KMS-11 (cell line): ENCODE results near the gene LDLRAD3.
"Not testable (repeated sequence)": the region's sequence is repeated elsewhere in the genome, so short reads cannot be mapped to it uniquely, and the experiment has no call there.

Experiments
- H2AFZ ChIP-seq: fragments of 200-600 bp; sonication (generic); 2 replicates; pipeline ENCODE4 v1.6.1; 2016; ENCODE audit warnings: antibody characterized with exemption, mixed run types, low read depth
- H3K27ac ChIP-seq: fragments of 200-600 bp; sonication (generic); 2 replicates; pipeline ENCODE4 v1.6.1; 2016; ENCODE audit warnings: mild to moderate bottlenecking, mixed run types
- H3K27me3 ChIP-seq: fragments of 200-600 bp; sonication (generic); 2 replicates; pipeline ENCODE4 v1.6.1; 2017; ENCODE audit warnings: mild to moderate bottlenecking, low read depth, mixed run types, moderate library complexity; ENCODE audit not compliant: insufficient read depth
- H3K36me3 ChIP-seq: fragments of 200-600 bp; sonication (generic); 2 replicates; pipeline ENCODE4 v1.6.1; 2017; ENCODE audit warnings: mild to moderate bottlenecking, mixed run types; ENCODE audit not compliant: insufficient read depth
- H3K4me1 ChIP-seq: fragments of 200-600 bp; sonication (generic); 2 replicates; pipeline ENCODE4 v1.6.1; 2016; ENCODE audit warnings: mild to moderate bottlenecking, low read depth, mixed run types; ENCODE audit not compliant: poor library complexity, severe bottlenecking
- H3K4me2 ChIP-seq: fragments of 200-600 bp; sonication (generic); 2 replicates; pipeline ENCODE4 v1.7.0; 2016; ENCODE audit warnings: mild to moderate bottlenecking, mixed run types
- H3K4me3 ChIP-seq: fragments of 200-600 bp; sonication (generic); IDR thresholded peaks from 2 replicates; pipeline ENCODE4 v1.6.1; 2017; ENCODE audit warnings: low read depth, low read length, mixed read lengths; ENCODE audit not compliant: insufficient read depth
- H3K79me2 ChIP-seq: fragments of 200-600 bp; sonication (generic); 2 replicates; pipeline ENCODE4 v1.6.1; 2016; ENCODE audit warnings: low read depth, mixed run types; ENCODE audit not compliant: insufficient read depth
- H3K9ac ChIP-seq: fragments of 200-600 bp; sonication (generic); 2 replicates; pipeline ENCODE4 v1.6.1; 2016; ENCODE audit warnings: mild to moderate bottlenecking, mixed run types
- H4K20me1 ChIP-seq: fragments of 200-600 bp; sonication (generic); 2 replicates; pipeline ENCODE4 v1.6.1; 2016; ENCODE audit warnings: mild to moderate bottlenecking, mixed run types; ENCODE audit not compliant: insufficient read depth
- TF ChIP-seq, protein P1 (sequence below): fragments of 200-600 bp; sonication (generic); conservative IDR thresholded peaks from 2 replicates; pipeline ENCODE4 v1.6.1; 2017; ENCODE audit warnings: low read depth, mild to moderate bottlenecking, antibody characterized with exemption, low read length, moderate library complexity, mixed read lengths

Gene LDLRAD3

DNA sequence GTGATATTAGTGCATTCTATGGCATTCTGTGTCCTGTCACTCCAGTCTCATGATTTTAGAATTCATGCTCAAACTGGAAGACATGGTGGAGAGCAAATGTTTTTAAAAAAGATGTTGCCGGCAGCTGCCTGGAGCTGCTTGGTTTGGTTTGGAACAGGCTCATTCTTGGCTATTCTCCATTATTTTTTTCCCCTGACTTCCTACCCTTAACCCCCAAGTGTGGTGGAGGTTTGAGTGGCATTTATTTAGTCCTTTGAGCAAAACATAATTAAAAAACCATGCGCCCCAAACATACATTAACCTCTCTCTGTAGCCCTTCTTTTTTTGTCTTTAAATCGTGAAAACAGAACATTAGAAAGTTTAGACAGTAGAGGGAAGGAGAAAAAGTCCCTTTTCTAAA lies 94.7 kb downstream of the LDLRAD3 start:
- Histone ChIP-seq H4K20me1 (no peaks in the 10 kb centered on the region), H3K27ac (no peak overlapping the region), H3K4me2 (no peak overlapping the region), H2AFZ (no peak overlapping the region), H3K79me2 (no peaks in the 10 kb centered on the region), H3K4me1 (peaks cover 4% of the 10 kb centered on the region), H3K36me3 (no peaks in the 10 kb centered on the region), H3K9ac (no peak overlapping the region), H3K4me3 (no peak overlapping the region), H3K27me3 (no peaks in the 10 kb centered on the region)
- TF ChIP-seq, protein P1, sequence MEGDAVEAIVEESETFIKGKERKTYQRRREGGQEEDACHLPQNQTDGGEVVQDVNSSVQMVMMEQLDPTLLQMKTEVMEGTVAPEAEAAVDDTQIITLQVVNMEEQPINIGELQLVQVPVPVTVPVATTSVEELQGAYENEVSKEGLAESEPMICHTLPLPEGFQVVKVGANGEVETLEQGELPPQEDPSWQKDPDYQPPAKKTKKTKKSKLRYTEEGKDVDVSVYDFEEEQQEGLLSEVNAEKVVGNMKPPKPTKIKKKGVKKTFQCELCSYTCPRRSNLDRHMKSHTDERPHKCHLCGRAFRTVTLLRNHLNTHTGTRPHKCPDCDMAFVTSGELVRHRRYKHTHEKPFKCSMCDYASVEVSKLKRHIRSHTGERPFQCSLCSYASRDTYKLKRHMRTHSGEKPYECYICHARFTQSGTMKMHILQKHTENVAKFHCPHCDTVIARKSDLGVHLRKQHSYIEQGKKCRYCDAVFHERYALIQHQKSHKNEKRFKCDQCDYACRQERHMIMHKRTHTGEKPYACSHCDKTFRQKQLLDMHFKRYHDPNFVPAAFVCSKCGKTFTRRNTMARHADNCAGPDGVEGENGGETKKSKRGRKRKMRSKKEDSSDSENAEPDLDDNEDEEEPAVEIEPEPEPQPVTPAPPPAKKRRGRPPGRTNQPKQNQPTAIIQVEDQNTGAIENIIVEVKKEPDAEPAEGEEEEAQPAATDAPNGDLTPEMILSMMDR, result no peak

DNA sequence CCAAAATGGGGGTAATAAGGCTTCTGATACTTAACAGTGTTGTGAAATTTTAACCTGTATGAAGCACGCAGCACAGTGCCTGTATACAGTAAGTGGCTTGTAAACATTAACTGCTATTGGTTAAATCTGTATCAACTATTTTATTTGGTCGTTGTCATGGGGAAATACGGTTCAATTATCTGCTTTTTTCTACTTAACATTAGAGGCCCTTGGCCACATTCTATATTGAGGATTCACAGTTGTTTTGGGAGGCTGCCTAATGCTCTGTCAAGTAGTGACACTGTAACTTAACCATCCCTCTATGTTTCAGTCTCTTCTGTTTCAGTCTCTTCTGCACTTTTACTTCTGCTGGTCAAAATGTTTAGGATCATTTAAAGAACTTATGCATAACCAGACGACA lies 95.6 kb downstream of the LDLRAD3 start:
- Histone ChIP-seq H3K9ac (no peak overlapping the region), H3K79me2 (no peaks in the 10 kb centered on the region), H3K36me3 (no peaks in the 10 kb centered on the region), H3K27me3 (no peaks in the 10 kb centered on the region), H3K4me3 (no peak overlapping the region), H2AFZ (no peak overlapping the region), H3K4me2 (no peak overlapping the region), H4K20me1 (no peaks in the 10 kb centered on the region), H3K27ac (no peak overlapping the region), H3K4me1 (peaks cover 4% of the 10 kb centered on the region)
- TF ChIP-seq, protein P1, result no peak

DNA sequence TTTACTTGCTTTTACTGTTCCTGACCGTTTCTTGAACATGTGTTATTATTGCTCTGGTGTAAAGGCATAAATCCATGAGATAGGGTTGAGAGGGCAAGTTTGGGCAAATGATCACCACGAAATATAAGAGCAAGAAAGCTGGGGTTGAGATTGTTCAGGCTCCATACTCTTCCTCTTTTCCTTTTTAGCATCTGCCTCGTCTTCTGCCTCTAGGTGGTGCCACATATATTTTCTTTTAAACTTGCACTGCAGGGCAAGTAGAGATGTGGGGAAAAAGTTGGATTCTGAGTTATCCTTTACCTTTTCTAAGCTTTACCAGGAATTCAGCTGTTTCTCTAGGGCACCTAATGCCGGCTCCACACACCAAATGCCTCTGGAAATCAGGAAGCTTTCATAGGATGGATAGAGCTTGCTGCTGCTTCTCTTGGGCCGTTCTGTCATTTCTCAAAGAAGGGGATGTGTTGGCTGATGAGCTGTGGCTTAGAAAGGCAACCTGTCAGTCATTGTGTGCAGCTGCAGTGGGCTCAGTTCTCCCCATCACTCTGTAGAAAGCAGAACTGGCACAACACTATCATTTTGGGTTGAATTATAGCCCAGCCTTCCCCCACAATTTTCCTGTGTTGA lies 98.2 kb downstream of the LDLRAD3 start:
- Histone ChIP-seq H3K4me1 (peaks cover 4% of the 10 kb centered on the region), H3K36me3 (no peaks in the 10 kb centered on the region), H4K20me1 (no peaks in the 10 kb centered on the region), H3K27me3 (no peaks in the 10 kb centered on the region), H3K79me2 (no peaks in the 10 kb centered on the region), H3K9ac (no peak overlapping the region), H2AFZ (no peak overlapping the region), H3K4me2 (no peak overlapping the region), H3K27ac (no peak overlapping the region), H3K4me3 (no peak overlapping the region)
- TF ChIP-seq, protein P1, result peak; percentile 60

DNA sequence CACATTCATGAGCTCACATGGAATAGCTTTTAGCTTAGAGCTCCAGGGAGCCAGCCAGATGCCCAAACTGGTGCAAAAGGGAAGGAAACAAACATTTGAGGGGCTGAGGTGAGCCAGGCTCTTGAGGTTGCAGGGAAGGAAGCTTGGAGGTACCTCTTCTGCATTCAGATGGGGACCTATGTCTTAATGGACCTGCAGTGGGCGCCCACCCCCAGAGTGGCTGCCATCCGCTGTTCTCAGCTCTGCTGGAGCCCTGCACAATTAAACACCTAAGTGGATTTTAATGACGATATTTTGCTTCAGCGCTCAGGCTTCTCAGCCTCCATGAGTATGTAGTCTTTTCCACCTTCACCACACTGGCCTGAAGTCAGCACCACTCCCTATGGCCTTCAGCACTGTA lies 100.8 kb downstream of the LDLRAD3 start:
- H3K79me2 ChIP-seq, result no peaks in the 10 kb centered on the region
- no peak overlapping the region for H3K4me2 ChIP-seq
- H3K4me3 ChIP-seq, result no peak overlapping the region
- peaks cover 4% of the 10 kb centered on the region for H3K4me1 ChIP-seq
- H3K9ac ChIP-seq, result no peak overlapping the region
- H3K27me3 ChIP-seq, result no peaks in the 10 kb centered on the region
- H4K20me1 ChIP-seq, result no peaks in the 10 kb centered on the region
- H3K36me3 ChIP-seq, result no peaks in the 10 kb centered on the region
- no peak overlapping the region for H3K27ac ChIP-seq
- TF ChIP-seq, protein P1, result no peak
- no peak overlapping the region for H2AFZ ChIP-seq

DNA sequence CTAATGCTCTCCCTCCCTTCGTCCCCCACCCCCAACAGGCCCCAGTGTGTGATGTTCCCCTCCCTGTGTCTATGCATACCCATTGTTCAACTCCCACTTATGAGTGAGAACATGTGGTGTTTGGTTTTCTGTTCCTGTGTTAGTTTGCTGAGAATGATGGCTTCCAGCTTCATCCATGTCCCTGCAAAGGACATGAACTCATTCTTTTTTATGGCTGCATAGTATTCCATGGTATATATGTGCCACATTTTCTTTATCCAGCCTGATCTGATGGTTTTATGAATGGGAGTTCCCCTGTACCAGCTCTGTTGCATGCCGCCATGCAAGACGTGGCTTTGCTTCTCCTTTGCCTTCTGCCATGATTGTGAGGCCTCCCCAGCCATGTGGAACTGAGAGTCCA lies 102.1 kb downstream of the LDLRAD3 start:
- H3K27ac ChIP-seq, H2AFZ ChIP-seq, H3K27me3 ChIP-seq, H3K36me3 ChIP-seq, H3K4me1 ChIP-seq, H4K20me1 ChIP-seq, H3K79me2 ChIP-seq, H3K9ac ChIP-seq, H3K4me2 ChIP-seq, H3K4me3 ChIP-seq: not testable (repeated sequence)
